HG03575 (cell line): ENCODE data around the gene IL20RB.
"Not testable (repeated sequence)": the region's sequence is repeated elsewhere in the genome, so short reads cannot be mapped to it uniquely, and the experiment has no call there.

ENCODE experiments used
- ATAC-seq: cut with Tn5 transposase; IDR thresholded peaks from one replicate; pipeline ENCODE4 v1.9.1; 2021; ENCODE audit not compliant: unreplicated experiment, insufficient number of reproducible peaks, low FRiP score; ENCODE audit errors: extremely low read depth

The IL20RB gene

GRCh38 chr3:137013951-137014688 lies 56.3 kb downstream of the IL20RB start:
- ATAC-seq, result no peak

- not testable (repeated sequence) for ATAC-seq
These were observed 59.5 kb downstream of the IL20RB start for GRCh38 chr3:137017316-137017715.

- no peak for ATAC-seq
These were observed 62.5 kb downstream of the IL20RB start for GRCh38 chr3:137020315-137020714.

- ATAC-seq, result no peak
These were observed 63.1 kb downstream of the IL20RB start for GRCh38 chr3:137020888-137021287.

- no peak for ATAC-seq
These were observed 66.6 kb downstream of the IL20RB start for GRCh38 chr3:137024348-137024747.

GRCh38 chr3:137026701-137027100 lies 68.9 kb downstream of the IL20RB start:
- ATAC-seq, result no peak

- ATAC-seq, result no peak
These were observed 74.8 kb downstream of the IL20RB start for GRCh38 chr3:137032465-137033120.

GRCh38 chr3:137035631-137036030 lies 77.8 kb downstream of the IL20RB start:
- no peak for ATAC-seq

- ATAC-seq, result no peak
These were observed 81.8 kb downstream of the IL20RB start for GRCh38 chr3:137039570-137039969.

- ATAC-seq, result no peak
These were observed 83.5 kb downstream of the IL20RB start for GRCh38 chr3:137041251-137041650.

GRCh38 chr3:137041686-137042085 lies 83.9 kb downstream of the IL20RB start:
- no peak for ATAC-seq

GRCh38 chr3:137046747-137047146 lies 89.0 kb downstream of the IL20RB start:
- ATAC-seq, result no peak

- ATAC-seq, result no peak
These were observed 89.5 kb downstream of the IL20RB start for GRCh38 chr3:137047240-137047639.

- no peak for ATAC-seq
These were observed 92.5 kb downstream of the IL20RB start for GRCh38 chr3:137050281-137050680.

- no peak for ATAC-seq
These were observed 94.5 kb downstream of the IL20RB start for GRCh38 chr3:137052298-137052697.
